GM21737 (cell line): ENCODE data around the gene DHX15.

ENCODE experiments used
- ATAC-seq: cut with Tn5 transposase; IDR thresholded peaks from one replicate; pipeline ENCODE4 v1.9.1; 2021; ENCODE audit warnings: mild to moderate bottlenecking, moderate library complexity; ENCODE audit not compliant: unreplicated experiment

Gene DHX15

DNA sequence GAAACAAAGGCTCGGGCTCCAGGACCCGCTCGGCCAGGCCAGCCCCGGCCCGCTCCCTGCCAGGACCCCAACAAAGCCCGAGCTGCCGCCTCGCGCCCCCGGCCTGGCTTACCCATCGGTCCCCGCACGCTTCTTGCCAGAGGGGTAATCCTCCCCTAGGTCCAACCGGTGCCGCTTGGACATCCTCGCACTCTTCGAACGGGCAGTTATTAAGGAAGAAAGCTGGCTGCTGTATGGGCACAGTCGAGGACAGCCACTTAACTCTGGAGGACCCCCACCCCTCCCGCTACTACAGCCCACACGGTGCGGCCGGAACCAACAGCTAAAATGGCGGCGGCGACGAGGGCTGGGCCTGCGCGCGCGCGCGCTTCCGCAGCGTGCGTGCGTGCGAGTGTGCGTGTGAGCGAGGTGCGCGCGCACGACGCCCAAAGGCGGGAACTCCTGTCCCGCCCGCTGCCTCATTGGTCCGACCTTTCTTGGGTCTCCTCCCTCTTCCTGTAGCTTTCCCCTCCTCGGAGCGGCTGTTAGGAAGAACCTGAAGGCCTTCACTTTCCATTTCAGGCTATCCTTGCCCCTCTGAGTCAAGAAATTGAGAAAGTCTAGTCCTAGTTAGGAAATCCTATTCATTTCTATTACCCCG is at the start of gene DHX15:
Gene DHX15, minus strand, starts transcription at position 344 of the 640 bp plus-strand sequence. Its CDS starts 161 bp downstream, at position 183.
- peak; percentile 88 for ATAC-seq

GRCh38 chr4:24632011-24632410 is 47.7 kb upstream of the DHX15 start:
- ATAC-seq: no peak

GRCh38 chr4:24630937-24631336 is 46.6 kb upstream of the DHX15 start:
- no peak for ATAC-seq

GRCh38 chr4:24625091-24625490 is 40.7 kb upstream of the DHX15 start:
- no peak for ATAC-seq

DNA sequence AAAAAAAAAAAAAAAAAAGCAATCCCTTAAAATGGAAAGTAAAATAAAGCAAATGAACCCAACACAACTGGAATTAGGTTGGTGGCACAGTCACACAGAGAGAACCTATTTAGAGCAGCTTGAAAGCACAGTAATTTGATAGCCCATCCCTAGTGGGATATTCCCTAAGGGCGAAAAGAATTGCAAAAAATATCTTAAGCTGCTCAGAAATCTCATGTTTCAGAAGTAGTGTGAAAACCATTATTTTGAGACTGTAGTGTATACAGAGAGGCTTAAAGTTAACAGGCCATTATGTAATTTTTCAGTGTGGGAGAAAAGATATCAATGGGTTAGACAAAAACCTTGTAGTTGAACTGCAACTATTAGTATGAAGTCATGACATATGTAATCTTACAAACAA is 40.0 kb upstream of the DHX15 start:
- no peak for ATAC-seq

GRCh38 chr4:24622146-24622834 is 37.9 kb upstream of the DHX15 start:
- no peak for ATAC-seq

DNA sequence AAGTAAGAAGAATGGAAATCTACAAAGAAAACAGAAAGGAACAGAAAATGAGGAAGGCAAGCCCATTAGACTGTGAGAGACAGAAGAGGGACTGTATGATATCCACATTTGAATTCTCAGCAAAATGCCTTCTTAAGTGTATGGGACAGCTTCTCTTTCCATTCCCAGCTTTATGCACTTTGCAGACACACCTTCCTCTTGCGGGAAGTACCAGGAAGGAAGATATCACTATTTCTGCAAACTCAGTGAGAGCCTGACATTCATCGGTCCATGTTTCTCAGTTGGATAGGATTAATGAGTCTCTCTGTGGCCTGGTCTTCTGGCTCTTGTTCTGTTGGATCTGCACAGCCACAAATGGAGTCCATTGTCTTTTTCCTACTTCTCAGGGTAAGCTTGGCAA is 31.6 kb upstream of the DHX15 start:
- no peak for ATAC-seq

DNA sequence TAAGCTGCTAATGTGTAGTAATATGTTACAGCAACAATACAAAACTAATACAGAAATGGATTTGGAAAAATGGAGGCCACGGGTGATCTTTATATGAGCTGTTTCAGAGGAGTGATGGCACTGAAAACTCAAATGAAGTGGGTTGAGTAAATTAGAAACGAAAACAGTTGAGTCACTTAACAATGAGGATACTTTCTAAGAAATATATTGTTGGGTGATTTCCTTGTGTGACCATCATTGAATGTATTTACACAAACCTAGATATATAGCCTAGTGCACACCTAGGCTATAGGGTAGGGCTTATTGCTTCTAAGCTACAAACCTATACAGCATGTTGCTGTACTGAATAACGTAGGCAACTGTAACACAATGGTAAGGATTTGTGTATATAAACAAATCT is 30.5 kb upstream of the DHX15 start:
- no peak for ATAC-seq

- no peak for ATAC-seq
These were observed 29.1 kb upstream of the DHX15 start for GRCh38 chr4:24613502-24613901.

- no peak for ATAC-seq
These were observed 27.2 kb upstream of the DHX15 start for GRCh38 chr4:24611575-24611974.

- ATAC-seq: no peak
These were observed 23.0 kb upstream of the DHX15 start for GRCh38 chr4:24607334-24607733.

GRCh38 chr4:24605216-24605615 is 20.9 kb upstream of the DHX15 start:
- no peak for ATAC-seq

DNA sequence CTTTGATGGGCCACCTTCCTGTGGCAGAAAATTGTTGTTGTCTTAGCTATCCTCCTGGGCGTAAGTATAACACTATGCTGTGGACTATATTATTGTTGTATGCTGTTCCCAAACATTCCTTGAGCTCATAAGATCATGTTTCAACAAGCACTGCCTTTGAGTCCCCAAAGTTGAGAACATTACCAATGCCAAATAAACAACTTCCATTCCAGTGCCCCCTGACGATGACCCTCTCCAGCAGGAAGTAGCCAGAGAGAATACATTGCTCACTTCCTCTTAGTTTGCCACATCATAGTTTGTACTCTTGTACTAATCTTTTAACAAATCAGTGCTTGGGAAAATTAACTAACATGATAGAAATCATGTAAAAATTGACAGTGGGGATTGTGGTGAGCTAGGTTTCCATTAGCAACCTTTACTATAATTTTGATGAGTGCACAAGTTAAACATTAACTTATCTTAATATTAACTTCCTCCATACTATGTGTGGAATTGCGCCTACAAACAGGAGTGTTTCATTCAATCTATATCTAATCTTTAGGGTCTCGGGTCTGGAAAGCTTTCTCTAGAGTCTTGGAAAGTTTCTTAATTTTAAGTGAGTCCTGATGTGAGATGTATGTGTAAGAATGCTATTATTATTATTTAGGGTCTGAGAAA is 20.3 kb upstream of the DHX15 start:
- ATAC-seq: no peak

GRCh38 chr4:24603343-24603742 is 19.0 kb upstream of the DHX15 start:
- no peak for ATAC-seq

- ATAC-seq: no peak
These were observed 16.8 kb upstream of the DHX15 start for GRCh38 chr4:24601121-24601520.

GRCh38 chr4:24599275-24599674 is 14.9 kb upstream of the DHX15 start:
- ATAC-seq: no peak

DNA sequence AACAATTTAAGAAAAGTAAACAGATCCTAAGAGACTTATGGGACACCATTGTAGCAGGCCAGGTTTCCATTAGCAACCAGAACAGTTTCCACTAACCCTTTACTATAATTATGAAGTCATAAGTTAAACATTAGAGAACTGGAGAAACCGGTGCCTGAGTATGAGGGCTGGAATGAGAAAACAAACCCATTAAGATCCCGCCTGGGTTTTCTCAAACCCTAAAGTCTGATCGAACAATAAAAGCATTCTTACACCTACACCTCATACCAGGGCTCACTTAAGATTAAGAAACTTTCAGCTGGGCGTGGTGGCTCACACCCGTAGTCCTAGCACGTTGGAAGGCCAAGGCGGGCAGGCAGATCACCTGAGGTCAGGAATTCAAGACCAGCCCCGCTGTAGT is 13.7 kb upstream of the DHX15 start:
- no peak for ATAC-seq

DNA sequence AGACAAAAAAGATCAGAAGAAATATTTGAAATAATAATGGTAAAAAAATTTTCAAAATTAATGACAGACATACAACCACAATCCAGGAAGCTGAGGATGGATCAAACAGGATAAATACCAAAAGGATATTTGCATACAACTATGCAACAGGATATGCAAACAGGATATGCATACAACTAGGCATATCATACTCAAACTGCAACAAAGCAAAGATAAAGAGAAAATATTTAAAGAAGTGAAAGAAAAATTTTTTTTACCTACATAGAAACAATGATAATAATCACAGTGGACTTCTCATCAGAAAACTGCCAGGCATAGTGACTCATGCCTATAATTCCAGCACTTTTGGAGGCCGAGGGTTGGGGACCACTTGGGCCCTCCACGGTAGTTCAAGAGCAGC is 11.3 kb upstream of the DHX15 start:
- ATAC-seq: no peak

DNA sequence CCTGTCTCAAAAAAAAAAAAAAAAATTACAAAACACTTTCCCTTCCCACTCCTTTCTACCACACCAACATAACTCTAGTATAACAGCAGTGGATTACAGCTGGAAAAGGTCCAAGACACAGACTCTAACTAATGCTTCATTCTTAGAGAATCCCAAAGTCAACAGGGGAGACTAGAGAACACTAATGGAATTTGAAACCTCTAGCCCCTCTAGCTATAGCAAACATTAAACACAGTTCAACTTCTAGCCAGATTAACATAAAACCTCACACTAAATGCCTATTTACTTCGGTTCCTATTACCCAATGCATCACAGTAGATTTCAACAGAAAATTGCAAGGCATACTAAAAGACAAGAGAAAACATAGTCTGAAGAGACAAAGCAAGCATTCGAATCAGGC is 10.5 kb upstream of the DHX15 start:
- ATAC-seq: no peak

- peak; percentile 62 for ATAC-seq
These were observed 5.1 kb upstream of the DHX15 start for GRCh38 chr4:24589448-24589847.

GRCh38 chr4:24588216-24588954 is 4.0 kb upstream of the DHX15 start:
- no peak for ATAC-seq
